ENCODE measurements around the gene MAPKAPK2.
"Not testable (repeated sequence)": the region's sequence is repeated elsewhere in the genome, so short reads cannot be mapped to it uniquely, and the experiment has no call there.

The MAPKAPK2 gene

DNA sequence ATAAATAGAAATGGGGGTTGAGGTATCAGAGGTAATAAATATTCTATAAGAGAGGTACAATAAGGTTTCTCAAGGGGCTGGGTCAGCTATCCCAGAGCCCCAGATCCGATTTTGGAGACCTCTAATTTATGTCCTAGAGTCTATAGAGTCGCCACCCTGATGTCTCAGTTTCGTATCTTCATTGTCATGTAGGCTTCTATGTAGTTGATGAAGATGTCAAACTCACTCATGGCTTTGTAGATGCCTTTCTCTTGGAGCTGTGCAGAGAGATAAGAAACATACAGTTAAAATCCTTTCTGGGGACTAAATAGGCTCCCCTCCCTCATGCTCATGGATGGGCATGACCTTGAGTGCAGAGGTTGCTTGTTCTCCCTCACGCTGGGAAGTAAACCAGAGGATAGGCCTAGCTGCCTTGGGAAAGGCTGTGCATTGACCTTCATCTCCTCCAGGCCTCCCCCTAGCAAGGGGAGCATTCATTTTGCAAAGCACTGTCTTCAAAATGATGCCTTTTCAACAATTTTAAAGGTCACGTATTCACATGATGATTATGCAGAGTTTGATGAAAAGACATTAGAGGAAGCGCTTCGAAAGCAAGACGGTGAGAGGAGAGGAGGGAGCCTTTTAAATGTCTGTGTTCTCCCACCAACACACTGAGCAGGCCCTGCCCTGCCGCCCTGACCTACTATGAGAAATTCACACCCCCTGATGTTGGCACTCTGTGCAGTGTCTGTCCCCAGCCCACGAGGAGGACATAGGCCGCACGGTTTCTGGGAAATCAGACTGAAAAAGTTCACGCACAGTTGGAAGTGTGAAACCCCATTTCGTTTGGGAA is 84.0 kb downstream of the MAPKAPK2 start:
- in situ Hi-C loops (cut with MboI; ENCODE audit: low sequenced_read_pairs), result no loop called here

GRCh38 chr1:206769304-206769731 is 84.6 kb downstream of the MAPKAPK2 start:
- in situ Hi-C loops (cut with MboI; ENCODE audit: low sequenced_read_pairs), result no loop called here

GRCh38 chr1:206770531-206771337 is 86.0 kb downstream of the MAPKAPK2 start, which contains the start of gene IL19:
IL19 (plus strand) TSS chr1:206770773; CDS start chr1:206836663, 65,890 bp downstream.
- in situ Hi-C loops (cut with MboI; ENCODE audit: low sequenced_read_pairs), result no loop called here

DNA sequence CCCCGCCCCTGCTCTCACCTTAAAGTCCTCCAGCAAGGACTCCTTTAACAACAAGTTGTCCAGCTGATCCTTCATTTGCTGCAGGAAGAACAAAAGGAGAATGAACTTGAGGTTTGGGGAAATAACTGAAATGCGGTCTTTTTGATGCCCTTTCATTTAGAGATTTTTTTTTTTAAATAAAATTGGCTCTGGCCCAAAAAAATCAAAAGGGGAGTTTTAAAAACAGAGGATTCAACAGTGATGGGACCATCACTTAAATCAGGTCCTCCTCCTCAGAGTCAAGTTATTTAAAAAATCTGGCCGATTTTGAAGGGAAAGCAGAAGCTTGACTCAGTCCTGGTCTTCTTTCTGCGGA is 86.6 kb downstream of the MAPKAPK2 start:
- in situ Hi-C loops (cut with MboI; ENCODE audit: low sequenced_read_pairs), result no loop called here

GRCh38 chr1:206772243-206772937 is 87.7 kb downstream of the MAPKAPK2 start, which contains the start of gene IL10:
IL10 (minus strand) TSS chr1:206772494; CDS start chr1:206772435, 59 bp downstream.
- in situ Hi-C loops (cut with MboI; ENCODE audit: low sequenced_read_pairs), result no loop called here

- in situ Hi-C loops (cut with MboI; ENCODE audit: low sequenced_read_pairs), result no loop called here
Measured at GRCh38 chr1:206774093-206774492, 89.4 kb downstream of the MAPKAPK2 start.

- in situ Hi-C loops (cut with MboI; ENCODE audit: low sequenced_read_pairs), result no loop called here
Measured at GRCh38 chr1:206776229-206776628, 91.5 kb downstream of the MAPKAPK2 start.

DNA sequence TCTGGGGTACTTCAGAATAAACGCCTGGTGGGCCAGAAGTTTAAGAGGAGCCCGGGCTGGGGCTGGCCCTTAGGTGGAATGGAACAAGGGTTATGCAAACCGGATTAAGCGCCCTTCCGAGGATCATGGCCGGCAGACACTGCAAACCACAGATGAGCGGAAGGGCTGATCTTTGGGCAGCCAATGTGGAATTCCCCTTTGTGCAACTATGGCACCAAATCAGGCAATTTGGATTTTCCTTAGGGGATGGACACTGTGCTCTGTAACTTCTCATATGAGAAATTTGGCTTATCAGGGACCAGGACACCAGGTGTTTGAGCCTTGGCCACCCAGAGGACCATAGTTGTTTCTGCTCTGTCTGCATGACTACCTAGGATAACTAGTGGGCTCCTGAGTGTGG is 93.3 kb downstream of the MAPKAPK2 start:
- in situ Hi-C loops (cut with MboI; ENCODE audit: low sequenced_read_pairs), result no loop called here

DNA sequence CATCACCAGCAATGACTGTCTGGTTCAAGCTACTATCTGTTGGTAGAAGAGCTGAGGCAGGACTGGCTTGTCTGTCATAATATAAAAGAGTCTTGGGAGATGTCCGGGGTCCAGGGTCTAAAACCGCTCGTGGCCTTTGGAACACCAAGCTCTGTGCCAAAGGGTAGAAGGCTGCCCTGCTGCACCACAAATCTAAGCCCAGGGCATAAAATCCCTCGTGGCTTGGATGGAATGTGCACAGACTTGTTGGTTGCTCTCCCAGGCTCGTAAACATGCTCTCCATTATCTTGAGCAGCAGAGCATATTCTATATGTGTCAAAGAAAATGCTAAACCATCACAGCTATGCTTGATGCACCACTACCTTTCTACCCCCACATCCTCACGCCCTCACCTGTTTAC is 94.2 kb downstream of the MAPKAPK2 start:
- in situ Hi-C loops (cut with MboI; ENCODE audit: low sequenced_read_pairs), result not testable (repeated sequence)

GRCh38 chr1:206779638-206780037 is 94.9 kb downstream of the MAPKAPK2 start:
- in situ Hi-C loops (cut with MboI; ENCODE audit: low sequenced_read_pairs), result no loop called here

GRCh38 chr1:206782448-206782847 is 97.7 kb downstream of the MAPKAPK2 start:
- in situ Hi-C loops (cut with MboI; ENCODE audit: low sequenced_read_pairs), result no loop called here

- in situ Hi-C loops (cut with MboI; ENCODE audit: low sequenced_read_pairs), result no loop called here
Measured at GRCh38 chr1:206783506-206783905, 98.8 kb downstream of the MAPKAPK2 start.

Measured in HL-60/S4 treated with phorbol 12-myristate 13-acetate at 8.2 ng/mL for 4 days and 3 days (cell line).